K562 (cell line): ENCODE measurements around the gene RHBDD1. TPM values are rescaled to one million over a fixed set of nuclear protein-coding genes. Genes with fewer than 3 reads are reported as not detected.

Source experiments
- ATAC-seq: fragments of 200-7000 bp; cut with Tn5 transposase; 3 replicates; pipeline ENCODE4 v1.9.1; 2020; ENCODE audit warnings: moderate library complexity
- Bru-seq: library from RNA; stranded (reverse); fragments of 400-500 nt; gene quantifications from one replicate; lab custom pipeline; 2021; lab: Mats Ljungman, UMichigan
- BruChase-seq, 2 experiments: library from RNA; stranded (reverse); fragments of 400-500 nt; gene quantifications; one replicate each; lab custom pipeline; 2021; lab: Mats Ljungman, UMichigan
- BruUV-seq: library from RNA; stranded (reverse); fragments of 400-500 nt; replicated peaks from 2 replicates; lab custom pipeline; 2021; lab: Mats Ljungman, UMichigan
- CTCF ChIA-PET: fragments of 300-600 bp; formaldehyde crosslinking; extraction: SDS; loops from one replicate; lab custom pipeline; 2021; ENCODE audit warnings: low intra/inter-chr PET ratio; lab: Yijun Ruan, JAX
- POLR2A ChIA-PET: fragments of 300-600, 350-650 bp; sonication (Branson Sonifier 250); formaldehyde crosslinking; extraction: SDS; loops from one replicate; lab custom pipeline; 2021; ENCODE audit warnings: antibody characterized with exemption, inconsistent platforms; lab: Yijun Ruan, JAX
- DNase-seq, 4 experiments: peaks; one replicate each; pipeline versions ENCODE4 v3.0.0 to v3.0.0-alpha.2; 2011 to 2018; ENCODE audit warnings: low spot score in 3 of 4, mixed read lengths in 3 of 4; ENCODE audit errors: extremely low read depth in 1 of 4
- FAIRE-seq: peaks from 2 replicates; lab custom pipeline; 2011; peaks lifted over from hg19 to GRCh38; lab: Jason Lieb, UNC
- H2AFZ ChIP-seq: 2 replicates; pipeline ENCODE4 v1.6.0; 2011; ENCODE audit warnings: low read depth, low read length, control low read depth, inconsistent platforms
- H3K27ac ChIP-seq: fragments of 200-600 bp; 3 replicates; pipeline ENCODE4 v1.8.0; 2011; ENCODE audit warnings: low read depth, mild to moderate bottlenecking, control low read depth, inconsistent platforms, low read length, moderate library complexity, mixed read lengths; ENCODE audit errors: extremely low read depth
- H3K27me3 ChIP-seq, 2 experiments: fragments of 300-600 bp in 1 of 2; 2 replicates in 1 of 2; 3 replicates in 1 of 2; pipeline versions ENCODE4 v1.6.0 to v1.8.0; 2011; ENCODE audit warnings: inconsistent platforms in 2 of 2, low read length in 2 of 2, mild to moderate bottlenecking in 1 of 2, mixed read lengths in 1 of 2, moderate library complexity in 1 of 2; ENCODE audit not compliant: control insufficient read depth in 2 of 2, insufficient read depth in 2 of 2
- H3K36me3 ChIP-seq: fragments of 300-600 bp; 3 replicates; pipeline ENCODE4 v1.8.0; 2011; ENCODE audit warnings: mild to moderate bottlenecking, low read length, inconsistent platforms; ENCODE audit not compliant: control insufficient read depth, insufficient read depth
- H3K4me1 ChIP-seq, 2 experiments: fragments of 200-600 bp in 1 of 2; replicated peaks in 1 of 2; 2 replicates in 1 of 2; 3 replicates in 1 of 2; pipeline versions ENCODE4 v1.5.1 to v1.8.0; 2011; ENCODE audit warnings: inconsistent platforms in 2 of 2, low read length in 2 of 2, mild to moderate bottlenecking in 1 of 2, mixed read lengths in 1 of 2, moderate library complexity in 1 of 2; ENCODE audit not compliant: control insufficient read depth in 2 of 2, insufficient read depth in 2 of 2
- H3K4me2 ChIP-seq: 2 replicates; pipeline ENCODE4 v1.6.1; 2011; ENCODE audit warnings: low read length, control low read depth, inconsistent platforms, mixed read lengths; ENCODE audit not compliant: insufficient read depth
- H3K4me3 ChIP-seq: fragments of 200-600 bp; sonication (generic), shearing (Covaris generic); 2 replicates; pipeline ENCODE4 v1.5.1; 2016; ENCODE audit warnings: control low read depth, inconsistent platforms
- H3K79me2 ChIP-seq: fragments of 200-600 bp; 3 replicates; pipeline ENCODE4 v1.8.0; 2011; ENCODE audit warnings: low read length, inconsistent platforms; ENCODE audit not compliant: control insufficient read depth, insufficient read depth
- H3K9ac ChIP-seq, 2 experiments: 2 replicates each; pipeline versions ENCODE4 v1.6.0 to v1.6.1; 2011; ENCODE audit warnings: low read depth in 2 of 2, low read length in 2 of 2, control low read depth in 1 of 2, inconsistent platforms in 1 of 2, mild to moderate bottlenecking in 1 of 2, mixed read lengths in 1 of 2; ENCODE audit not compliant: insufficient read depth in 1 of 2
- H3K9me1 ChIP-seq: one replicate; pipeline ENCODE4 v1.6.0; 2011; ENCODE audit warnings: inconsistent platforms, mild to moderate bottlenecking, low read length, moderate library complexity; ENCODE audit not compliant: control insufficient read depth, insufficient read depth
- H3K9me3 ChIP-seq: replicated peaks from 2 replicates; pipeline ENCODE4 v1.5.1; 2011; ENCODE audit warnings: low read depth, low read length, inconsistent platforms; ENCODE audit not compliant: control insufficient read depth, insufficient read depth
- H4K20me1 ChIP-seq: replicated peaks from 2 replicates; pipeline ENCODE4 v1.6.1; 2011; ENCODE audit warnings: low read length, inconsistent platforms, mixed read lengths; ENCODE audit not compliant: control insufficient read depth, insufficient read depth
- ARID3B ChIP-seq: fragments of 250-450 bp; sonication (Bioruptor Pico); IDR thresholded peaks from 2 replicates; pipeline ENCODE4 v1.4.0; 2020; ENCODE audit warnings: borderline replicate concordance
- ASH1L ChIP-seq: fragments of 450-650 bp; IDR thresholded peaks from 2 replicates; pipeline ENCODE4 v1.6.1; 2018; ENCODE audit warnings: borderline replicate concordance, mild to moderate bottlenecking, low read depth; ENCODE audit not compliant: partially characterized antibody
- ATF1 ChIP-seq, 2 experiments: fragments of 450-650 bp in 1 of 2; IDR thresholded peaks; 2 replicates each; pipeline ENCODE4 v1.6.1; 2016; ENCODE audit warnings: missing compliant biosample characterization in 1 of 2, missing genetic modification characterization in 1 of 2
- HDAC8 ChIP-seq: fragments of 450-650 bp; IDR thresholded peaks from 2 replicates; pipeline ENCODE4 v1.6.1; 2016; ENCODE audit warnings: mild to moderate bottlenecking, missing genetic modification characterization, moderate library complexity, missing compliant biosample characterization
- KHSRP ChIP-seq: fragments of 450-650 bp; IDR thresholded peaks from 2 replicates; pipeline ENCODE4 v1.6.1; 2017
- MBD2 ChIP-seq: sonication (generic); IDR thresholded peaks from 2 replicates; pipeline ENCODE4 v1.6.1; 2016; ENCODE audit warnings: low read depth, borderline replicate concordance
- NELFE ChIP-seq: IDR thresholded peaks from 2 replicates; pipeline ENCODE4 v1.6.1; 2011; ENCODE audit warnings: mild to moderate bottlenecking; ENCODE audit not compliant: insufficient read depth, insufficient read length
- NR0B1 ChIP-seq: fragments of 450-650 bp; IDR thresholded peaks from one replicate; pipeline ENCODE4 v1.6.1; 2018; ENCODE audit warnings: mild to moderate bottlenecking, moderate library complexity; ENCODE audit not compliant: partially characterized antibody
- ZFP91 ChIP-seq: sonication (generic); formaldehyde crosslinking; IDR thresholded peaks from 2 replicates; pipeline ENCODE4 v1.8.0; 2022; ENCODE audit warnings: mild to moderate bottlenecking, missing genetic modification reagents
- ZNF778 ChIP-seq: fragments of 450-650 bp; formaldehyde crosslinking; IDR thresholded peaks from 2 replicates; pipeline ENCODE4 v1.4.0; 2020; ENCODE audit warnings: mild to moderate bottlenecking, moderate library complexity
- WGBS: fragments of 100-300 bp; shearing (Covaris generic); methylation state at CpG from one replicate; pipeline ENCODE4 v1.1.6; 2016; ENCODE audit warnings: low coverage, mixed read lengths; ENCODE audit not compliant: insufficient coverage; ENCODE audit errors: missing lambda C conversion rate; 5-methylcytosine and 5-hydroxymethylcytosine counted together
- in situ Hi-C: fragments of 300-500 bp; cut with MboI; formaldehyde crosslinking; loops from 4 replicates; pipeline ENCODE4 v1.15.0; 2018; ENCODE audit warnings: inconsistent platforms, mixed read lengths
- intact Hi-C: fragments of 100-400 bp; cut with micrococcal nuclease; formaldehyde crosslinking; loops from 2 replicates; pipeline ENCODE4 v1.14.2; 2022
- long read RNA-seq, 3 experiments: library from polyadenylated mRNA in 2 of 3; library from RNA in 1 of 3; unstranded in 2 of 3; stranded (forward) in 1 of 3; transcript quantifications; one replicate each; pipeline ENCODE4 v2.0.0, GENCODE V29; 2019 to 2022
- polyA minus RNA-seq, 3 experiments: library from RNA; depleted of rRNA, polyadenylated mRNA; stranded (reverse); fragments of >200 nt; gene quantifications; 2 replicates each; pipeline ENCODE4 v1.2.3, GENCODE V29; 2011
- polyA plus RNA-seq, 8 experiments: library from polyadenylated mRNA; depleted of rRNA in 4 of 8; stranded (reverse) in 5 of 8; unstranded in 3 of 8; fragments of >200 nt; fragmentation: Nextera tagmentation in 2 of 8; fragmentation: Illumina TruSeq in 1 of 8; extraction: Ambion mirVana in 2 of 8; extraction: Trizol in 1 of 8; gene quantifications; 2 replicates each; pipeline versions ENCODE4 v1.2.1 to v1.2.3, GENCODE V29; 2011 to 2014; ENCODE audit warnings: inconsistent platforms in 1 of 8, missing spikeins in 1 of 8
- total RNA-seq, 7 experiments: library from RNA; depleted of rRNA in 6 of 7; stranded (reverse); fragments of >200 nt in 6 of 7; fragmentation: Illumina TruSeq in 2 of 7; extraction: Trizol in 2 of 7; gene quantifications; 2 replicates each; pipeline versions ENCODE4 v1.2.1 to v1.2.3, GENCODE V29; 2011 to 2021; ENCODE audit warnings: low replicate concordance in 1 of 7

RHBDD1 gene
- 108 and 192 TPM in 2 replicates for total RNA-seq (2011; cell fraction: chromatin; rRNA removed; ENCODE audit: low replicate concordance)
- 31.2 and 43.4 TPM in 2 replicates for total RNA-seq (2011; cell fraction: nucleolus; rRNA removed)
- total RNA-seq (2011; cell fraction: nucleoplasm; rRNA removed) = 85.6 and 92.8 TPM in 2 replicates
- total RNA-seq (2014; rRNA removed) (4.8 and 8.6 TPM in 2 replicates), total RNA-seq (2014; rRNA removed; fragmentation: Illumina TruSeq; extraction: Trizol) (26.9 and 28.0 TPM in 2 replicates), total RNA-seq (2015; rRNA removed; fragmentation: Illumina TruSeq; extraction: Trizol) (14.4 and 15.6 TPM in 2 replicates), total RNA-seq (2021) (30.8 and 33.8 TPM in 2 replicates), polyA plus RNA-seq (2011; rRNA removed) (28.6 and 34.8 TPM in 2 replicates), polyA plus RNA-seq (2014; fragmentation: Illumina TruSeq; extraction: Trizol) (24.0 and 24.9 TPM in 2 replicates), polyA plus RNA-seq (2014; fragmentation: Nextera tagmentation; extraction: Ambion mirVana) (10 to 100 TPM in 1 of 2 experiments, 1 to 10 TPM in 1; 9.1 to 14.2 TPM), polyA plus RNA-seq (2014; rRNA removed) (10.6 and 13.6 TPM in 2 replicates), polyA minus RNA-seq (2011; rRNA and poly(A)+ RNA removed) (102 and 135 TPM in 2 replicates), Bru-seq, nascent RNA (percentile 72 among the genes with signal in this experiment), BruChase-seq, experiment 1, labeled RNA remaining after a 2-hour chase (percentile 78 among the genes with signal in this experiment), BruChase-seq, experiment 2, labeled RNA remaining after a 6-hour chase (percentile 76 among the genes with signal in this experiment)
- 13.1 and 17.5 TPM in 2 replicates for polyA plus RNA-seq (2011; cell fraction: cytosol; rRNA removed)
- polyA plus RNA-seq (2011; cell fraction: nucleus; rRNA removed) = 20.6 and 30.3 TPM in 2 replicates
- 18.0 and 23.4 TPM in 2 replicates for polyA plus RNA-seq (2012)
- polyA minus RNA-seq (2011; cell fraction: cytosol; rRNA and poly(A)+ RNA removed) = 23.8 and 36.8 TPM in 2 replicates
- polyA minus RNA-seq (2011; cell fraction: nucleus; rRNA and poly(A)+ RNA removed) = 42.4 and 73.3 TPM in 2 replicates
- long read RNA-seq, experiment 1, full-length matches to known transcripts = 15 of 51 reads
- long read RNA-seq, experiment 1, partial matches to known transcripts = 13 of 51 reads
- long read RNA-seq, experiment 1, other reads (novel, unspliced or antisense) = 23 of 51 reads
- long read RNA-seq, experiment 2, full-length matches to known transcripts = 2 of 27 reads
- long read RNA-seq, experiment 2, partial matches to known transcripts = 4 of 27 reads
- long read RNA-seq, experiment 2, other reads (novel, unspliced or antisense) = 21 of 27 reads
- long read RNA-seq, experiment 3, full-length matches to known transcripts = 5 of 7 reads
- long read RNA-seq, experiment 3, partial matches to known transcripts = 2 of 7 reads
- long read RNA-seq, experiment 3, other reads (novel, unspliced or antisense) = 0 of 7 reads

GRCh38 chr2:226835796-226836547 lies at the start of gene RHBDD1:
Gene RHBDD1 (plus strand): TSS chr2:226836054. CDS start chr2:226864694, 28,640 bp downstream.
- FAIRE-seq (peak; percentile 79), ATAC-seq (peak; percentile 81), DNase-seq (peak; percentile 79 to 95 (median 86))
- H3K9ac ChIP-seq = peak within 1 kb of the TSS; percentile 95 to 97
- H3K27ac ChIP-seq = peak within 1 kb of the TSS; percentile 100
- BruUV-seq = TSS peak; percentile 63
- H2AFZ ChIP-seq = peak within 1 kb of the TSS; percentile 77
- peak within 1 kb of the TSS; percentile 75 for H3K4me3 ChIP-seq
- no peaks in the 10 kb centered on the region for H3K27me3 ChIP-seq
- H3K4me2 ChIP-seq = peak within 1 kb of the TSS; percentile 89
- CTCF ChIA-PET = no interaction called here
- no peaks in the 10 kb centered on the region for H3K9me1 ChIP-seq
- H3K9me3 ChIP-seq = no peaks in the 10 kb centered on the region
- peaks cover 83% of the 10 kb centered on the region for H3K79me2 ChIP-seq
- POLR2A ChIA-PET = interaction anchor here (0.6 to 2.6 kb wide), 7 partner anchors 9 to 230 kb away, joined by 3 to 16 read pairs (median 3); no protein-coding TSS in a partner anchor
- H4K20me1 ChIP-seq = no peaks in the 10 kb centered on the region
- in situ Hi-C loops = no loop called here
- H3K4me1 ChIP-seq = peaks cover 9% of the 10 kb centered on the region in 2 experiments
- H3K36me3 ChIP-seq = peaks cover 12% of the 10 kb centered on the region; the same call in 2 of the 3 replicates
- intact Hi-C loops = loop anchor here (1.0 kb wide), 1 partner anchor 143 kb away; no protein-coding TSS in a partner anchor
- 0% methylated on average over 35 of the region's 75 CpGs for WGBS
- TF ChIP-seq NR0B1 = no peak
- no peak for TF ChIP-seq ARID3B
- no peak for TF ChIP-seq ZNF778 (CRISPR knock-in tag)
- TF ChIP-seq MBD2 = no peak
- TF ChIP-seq ATF1 (CRISPR knock-in tag; IDR thresholded peaks at IDR 0.05) = no peak
- peak; percentile 94 for TF ChIP-seq ATF1 (tag; IDR thresholded peaks at IDR 0.05)
- TF ChIP-seq ZFP91 (CRISPR knock-in tag) = no peak
- TF ChIP-seq HDAC8 (tag) = no peak
- no peak for TF ChIP-seq NELFE
- TF ChIP-seq ASH1L = no peak
- TF ChIP-seq KHSRP = no peak
